Stimulated activated CD4-positive, alpha-beta T cell treated with anti-CD3 and anti-CD28 coated beads, Interleukin-4, amount 100 ng/mL, for 48 hours (primary cell): Measurements from ENCODE around the gene FRRS1.

Experiments
- DNase-seq, 2 donors: peaks; one replicate each; pipeline ENCODE4 v3.0.0-alpha.2; 2020; ENCODE audit warnings: low read depth in 2 of 2

Gene FRRS1

GRCh38 chr1:99728494-99729235 is 37.8 kb downstream of the FRRS1 start:
- DNase-seq = no peak

- no peak for DNase-seq
Observed at GRCh38 chr1:99727575-99728185, 38.8 kb downstream of the FRRS1 start.

- no peak for DNase-seq
Observed at GRCh38 chr1:99726818-99727217, 39.6 kb downstream of the FRRS1 start.

GRCh38 chr1:99726407-99726806 is 40.0 kb downstream of the FRRS1 start:
- DNase-seq = no peak

GRCh38 chr1:99725996-99726395 is 40.4 kb downstream of the FRRS1 start:
- no peak for DNase-seq

GRCh38 chr1:99723251-99723650 is 43.2 kb downstream of the FRRS1 start:
- DNase-seq = no peak

GRCh38 chr1:99717005-99717404 is 49.4 kb downstream of the FRRS1 start:
- DNase-seq = no peak

- DNase-seq = no peak
Observed at GRCh38 chr1:99713006-99713405, 53.4 kb downstream of the FRRS1 start.

- DNase-seq = no peak
Observed at GRCh38 chr1:99710994-99711393, 55.4 kb downstream of the FRRS1 start.

- peak; percentile 56 for DNase-seq
Observed at GRCh38 chr1:99707535-99708142, 58.8 kb downstream of the FRRS1 start.

GRCh38 chr1:99705385-99705784 is 61.0 kb downstream of the FRRS1 start:
- no peak for DNase-seq

GRCh38 chr1:99704356-99704816 is 62.0 kb downstream of the FRRS1 start:
- DNase-seq = no peak

GRCh38 chr1:99702221-99702620 is 64.2 kb downstream of the FRRS1 start:
- no peak for DNase-seq

GRCh38 chr1:99700020-99700419 is 66.4 kb downstream of the FRRS1 start:
- DNase-seq = no peak

GRCh38 chr1:99697580-99697979 is 68.9 kb downstream of the FRRS1 start:
- no peak for DNase-seq

- DNase-seq = no peak
Observed at GRCh38 chr1:99696616-99697015, 69.8 kb downstream of the FRRS1 start.

GRCh38 chr1:99691175-99691574 is 75.3 kb downstream of the FRRS1 start:
- DNase-seq = no peak

- DNase-seq = peak; percentile 32 to 36
Observed at GRCh38 chr1:99685516-99686180, 80.8 kb downstream of the FRRS1 start.

- DNase-seq = no peak
Observed at GRCh38 chr1:99682291-99682751, 84.1 kb downstream of the FRRS1 start.

GRCh38 chr1:99681583-99681982 is 84.9 kb downstream of the FRRS1 start:
- DNase-seq = no peak

GRCh38 chr1:99680270-99680669 is 86.2 kb downstream of the FRRS1 start:
- no peak for DNase-seq

- DNase-seq = no peak
Observed at GRCh38 chr1:99677416-99677815, 89.0 kb downstream of the FRRS1 start.
